Nephron (organoid): ENCODE data around the gene ASB2.

Experiments
- H3K27ac Mint-ChIP-seq, 3 experiments: 2 replicates each; pipeline ENCODE4 v1.8.0; 2020; ENCODE audit warnings: mixed read lengths in 3 of 3, mild to moderate bottlenecking in 2 of 3, moderate library complexity in 1 of 3
- H3K27me3 Mint-ChIP-seq: 2 replicates; pipeline ENCODE4 v1.8.0; 2021; ENCODE audit warnings: low read depth, mild to moderate bottlenecking, moderate library complexity, mixed read lengths
- H3K36me3 Mint-ChIP-seq: 2 replicates; pipeline ENCODE4 v1.8.0; 2020; ENCODE audit warnings: low read depth, mixed read lengths
- H3K4me1 Mint-ChIP-seq: 2 replicates; pipeline ENCODE4 v1.8.0; 2020; ENCODE audit warnings: mixed read lengths
- H3K4me3 Mint-ChIP-seq, 3 experiments: 2 replicates each; pipeline ENCODE4 v1.8.0; 2020; ENCODE audit warnings: mild to moderate bottlenecking in 3 of 3, mixed read lengths in 3 of 3, moderate library complexity in 2 of 3
- H3K9me3 Mint-ChIP-seq: 2 replicates; pipeline ENCODE4 v1.8.0; 2020; ENCODE audit warnings: mixed read lengths
- CTCF ChIP-seq, 3 experiments: fragments of 200-600 bp; sonication (generic); IDR thresholded peaks; one replicate each; pipeline ENCODE4 v1.5.0; 2021; ENCODE audit warnings: antibody characterized with exemption in 3 of 3; ENCODE audit not compliant: unreplicated experiment in 3 of 3

Gene ASB2

GRCh38 chr14:94004015-94004414, 27.6 kb upstream of the ASB2 start:
- Mint-ChIP-seq H3K27me3 (peaks cover 23% of the 10 kb centered on the region), H3K4me1 (peaks cover 11% of the 10 kb centered on the region), H3K4me3 (no peak overlapping the region), H3K27ac (no peak overlapping the region), H3K9me3 (no peaks in the 10 kb centered on the region), H3K36me3 (no peaks in the 10 kb centered on the region)
- no peak for TF ChIP-seq CTCF (IDR thresholded peaks at IDR 0.05; ENCODE audit: unreplicated experiment in 3 of 3)

GRCh38 chr14:94003397-94003796, 27.0 kb upstream of the ASB2 start:
- Mint-ChIP-seq H3K4me3 (no peak overlapping the region), H3K27ac (no peak overlapping the region), H3K27me3 (peaks cover 23% of the 10 kb centered on the region), H3K36me3 (no peaks in the 10 kb centered on the region), H3K9me3 (no peaks in the 10 kb centered on the region), H3K4me1 (peaks cover 13% of the 10 kb centered on the region)
- no peak for TF ChIP-seq CTCF (IDR thresholded peaks at IDR 0.05; ENCODE audit: unreplicated experiment in 3 of 3)

GRCh38 chr14:94001501-94002396, 25.4 kb upstream of the ASB2 start:
- no peak overlapping the region for H3K4me3 Mint-ChIP-seq
- peaks cover 28% of the 10 kb centered on the region for H3K27me3 Mint-ChIP-seq
- peak; percentile 95 to 98 (median 96) for TF ChIP-seq CTCF (IDR thresholded peaks at IDR 0.05; ENCODE audit: unreplicated experiment in 3 of 3)
- no peaks in the 10 kb centered on the region for H3K9me3 Mint-ChIP-seq
- no peak overlapping the region for H3K27ac Mint-ChIP-seq
- H3K4me1 Mint-ChIP-seq, result peaks cover 15% of the 10 kb centered on the region
- no peaks in the 10 kb centered on the region for H3K36me3 Mint-ChIP-seq

DNA sequence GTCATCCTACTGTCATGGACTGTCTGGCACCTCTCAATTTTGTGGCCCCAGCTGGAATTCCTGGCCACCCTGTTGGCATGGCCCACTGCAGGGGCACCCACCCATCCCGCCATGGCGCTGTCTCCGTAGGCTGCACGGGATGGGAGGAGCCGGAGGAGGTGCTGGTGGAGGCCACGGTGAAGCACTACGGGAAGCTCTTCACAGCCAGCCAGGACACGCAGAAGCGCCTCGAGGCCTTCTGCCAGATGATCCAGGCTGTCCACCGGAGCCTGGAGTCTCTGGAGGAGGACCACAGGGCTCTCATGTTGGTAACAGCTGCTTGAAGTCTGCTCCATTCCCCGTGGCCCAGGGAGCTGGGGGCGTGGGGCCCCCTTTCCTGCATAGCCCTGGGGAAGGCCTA, 24.6 kb upstream of the ASB2 start:
- H3K4me1 Mint-ChIP-seq, result peaks cover 16% of the 10 kb centered on the region
- H3K4me3 Mint-ChIP-seq, result no peak overlapping the region
- no peak overlapping the region for H3K27ac Mint-ChIP-seq
- H3K36me3 Mint-ChIP-seq, result no peaks in the 10 kb centered on the region
- peaks cover 29% of the 10 kb centered on the region for H3K27me3 Mint-ChIP-seq
- H3K9me3 Mint-ChIP-seq, result no peaks in the 10 kb centered on the region
- TF ChIP-seq CTCF (IDR thresholded peaks at IDR 0.05; ENCODE audit: unreplicated experiment in 3 of 3), result no peak

GRCh38 chr14:94000267-94000666, 23.9 kb upstream of the ASB2 start:
- no peaks in the 10 kb centered on the region for H3K36me3 Mint-ChIP-seq

More at GRCh38 chr14:94000267-94000666, 23.9 kb upstream of the ASB2 start:
- no peaks in the 10 kb centered on the region for H3K9me3 Mint-ChIP-seq
- no peak overlapping the region for H3K27ac Mint-ChIP-seq
- TF ChIP-seq CTCF (IDR thresholded peaks at IDR 0.05; ENCODE audit: unreplicated experiment in 3 of 3), result no peak
- no peak overlapping the region for H3K4me3 Mint-ChIP-seq
- H3K4me1 Mint-ChIP-seq, result peaks cover 21% of the 10 kb centered on the region
- H3K27me3 Mint-ChIP-seq, result peaks cover 31% of the 10 kb centered on the region
